ENCODE data around the gene CDH4. TPM values are rescaled to one million over a fixed set of nuclear protein-coding genes. Genes with fewer than 3 reads are reported as not detected.

The CDH4 gene
- total RNA-seq, 1 donor from 2014 or later: 3.2 TPM

DNA sequence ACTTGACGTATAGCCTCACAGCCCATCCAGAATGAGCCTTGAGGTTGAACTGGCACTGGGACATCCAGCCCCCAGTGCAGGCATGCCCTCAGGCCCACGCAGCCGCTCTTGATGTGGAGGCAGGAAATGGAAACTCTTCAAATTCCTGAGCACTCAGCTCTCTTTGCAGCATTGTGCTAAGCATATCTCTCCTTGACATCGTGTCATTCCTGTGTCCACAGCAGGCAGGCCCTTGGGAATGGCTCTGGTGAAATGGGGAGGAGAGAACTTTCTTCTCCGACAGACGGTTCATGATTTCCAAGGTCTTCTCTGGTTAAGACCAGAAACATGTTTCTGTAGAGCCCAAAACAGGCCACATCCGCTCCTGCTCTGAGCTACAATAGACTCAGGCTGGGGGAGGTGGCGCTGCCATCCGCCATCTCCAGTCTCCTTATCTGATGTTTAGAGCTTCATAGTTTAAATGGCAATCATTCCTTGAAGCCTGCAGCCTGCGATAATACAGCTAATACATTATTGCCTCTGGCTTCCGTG, 248.8 kb downstream of the CDH4 start:
- no peak overlapping the region for H3K9ac ChIP-seq (ENCODE audit: low read length)
- H2AFZ ChIP-seq (ENCODE audit: low read depth, low read length): no peak overlapping the region
- FAIRE-seq (no peak), DNase-seq (ENCODE audit: low read depth) (peak; percentile 69)
- H3K4me2 ChIP-seq (ENCODE audit: low read length): no peak overlapping the region
- Mint-ChIP-seq H3K4me1 (ENCODE audit: low read depth, unreplicated experiment) (peaks cover 22% of the 10 kb centered on the region), H3K27ac (ENCODE audit: unreplicated experiment) (peak overlapping the region; percentile 3), H3K36me3 (ENCODE audit: low read depth, unreplicated experiment) (no peaks in the 10 kb centered on the region), H3K4me3 (ENCODE audit: unreplicated experiment) (no peak overlapping the region), H3K9me3 (ENCODE audit: unreplicated experiment) (peaks cover 11% of the 10 kb centered on the region), H3K27me3 (ENCODE audit: low read depth, unreplicated experiment) (peaks cover 2% of the 10 kb centered on the region)
- H3K27me3 ChIP-seq (ENCODE audit: insufficient read depth, low read length): no peaks in the 10 kb centered on the region
- no peak overlapping the region for H3K27ac ChIP-seq (ENCODE audit: low read depth, low read length)
- no peaks in the 10 kb centered on the region for H3K9me3 ChIP-seq (ENCODE audit: insufficient read depth, low read depth, low read length)
- H3K36me3 ChIP-seq (ENCODE audit: insufficient read depth, low read length): no peaks in the 10 kb centered on the region
- no peak overlapping the region for H3K4me3 ChIP-seq (ENCODE audit: insufficient read depth, low read depth, low read length)
- H4K20me1 ChIP-seq (ENCODE audit: insufficient read depth, low read length): peaks cover 21% of the 10 kb centered on the region
- H3K4me1 ChIP-seq (ENCODE audit: insufficient read depth, low read length): peaks cover 16% of the 10 kb centered on the region
- TF ChIP-seq EZH2 (IDR thresholded peaks at IDR 0.05; ENCODE audit: insufficient read depth, low read length): no peak
- TF ChIP-seq, protein P1, sequence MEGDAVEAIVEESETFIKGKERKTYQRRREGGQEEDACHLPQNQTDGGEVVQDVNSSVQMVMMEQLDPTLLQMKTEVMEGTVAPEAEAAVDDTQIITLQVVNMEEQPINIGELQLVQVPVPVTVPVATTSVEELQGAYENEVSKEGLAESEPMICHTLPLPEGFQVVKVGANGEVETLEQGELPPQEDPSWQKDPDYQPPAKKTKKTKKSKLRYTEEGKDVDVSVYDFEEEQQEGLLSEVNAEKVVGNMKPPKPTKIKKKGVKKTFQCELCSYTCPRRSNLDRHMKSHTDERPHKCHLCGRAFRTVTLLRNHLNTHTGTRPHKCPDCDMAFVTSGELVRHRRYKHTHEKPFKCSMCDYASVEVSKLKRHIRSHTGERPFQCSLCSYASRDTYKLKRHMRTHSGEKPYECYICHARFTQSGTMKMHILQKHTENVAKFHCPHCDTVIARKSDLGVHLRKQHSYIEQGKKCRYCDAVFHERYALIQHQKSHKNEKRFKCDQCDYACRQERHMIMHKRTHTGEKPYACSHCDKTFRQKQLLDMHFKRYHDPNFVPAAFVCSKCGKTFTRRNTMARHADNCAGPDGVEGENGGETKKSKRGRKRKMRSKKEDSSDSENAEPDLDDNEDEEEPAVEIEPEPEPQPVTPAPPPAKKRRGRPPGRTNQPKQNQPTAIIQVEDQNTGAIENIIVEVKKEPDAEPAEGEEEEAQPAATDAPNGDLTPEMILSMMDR (IDR thresholded peaks at IDR 0.05; ENCODE audit: insufficient read depth, low read depth, low read length): no peak
- no peaks in the 10 kb centered on the region for H3K79me2 ChIP-seq (ENCODE audit: insufficient read depth, low read length)

DNA sequence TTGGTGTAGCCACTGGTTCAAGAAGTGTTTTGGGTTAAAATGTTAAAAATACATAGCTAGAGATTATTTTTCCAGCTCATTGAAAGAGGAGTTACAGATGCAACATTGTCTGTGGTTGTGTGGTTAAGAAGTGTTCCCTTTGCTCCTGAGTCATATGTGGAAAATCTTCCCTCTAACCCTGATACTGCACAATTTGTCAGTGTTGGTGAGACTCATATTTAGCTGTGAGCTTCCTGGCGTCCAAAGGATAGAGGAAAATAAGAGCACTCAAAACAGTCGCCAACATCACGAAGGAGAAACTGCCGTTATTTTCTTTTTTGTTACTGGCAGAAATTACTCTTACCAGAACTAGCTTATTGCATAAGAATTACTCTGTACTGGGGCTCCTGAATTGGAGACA, 250.4 kb downstream of the CDH4 start:
- Histone ChIP-seq H3K27me3 (ENCODE audit: insufficient read depth, low read length) (no peaks in the 10 kb centered on the region), H4K20me1 (ENCODE audit: insufficient read depth, low read length) (peaks cover 21% of the 10 kb centered on the region), H2AFZ (ENCODE audit: low read depth, low read length) (no peak overlapping the region), H3K4me2 (ENCODE audit: low read length) (no peak overlapping the region), H3K36me3 (ENCODE audit: insufficient read depth, low read length) (no peaks in the 10 kb centered on the region), H3K9ac (ENCODE audit: low read length) (no peak overlapping the region), H3K79me2 (ENCODE audit: insufficient read depth, low read length) (no peaks in the 10 kb centered on the region), H3K27ac (ENCODE audit: low read depth, low read length) (no peak overlapping the region), H3K4me3 (ENCODE audit: insufficient read depth, low read depth, low read length) (no peak overlapping the region), H3K4me1 (ENCODE audit: insufficient read depth, low read length) (peaks cover 16% of the 10 kb centered on the region), H3K9me3 (ENCODE audit: insufficient read depth, low read depth, low read length) (no peaks in the 10 kb centered on the region)
- peaks cover 11% of the 10 kb centered on the region for H3K9me3 Mint-ChIP-seq (ENCODE audit: unreplicated experiment)
- H3K27ac Mint-ChIP-seq (ENCODE audit: unreplicated experiment): no peak overlapping the region
- DNase-seq (ENCODE audit: low read depth): peak; percentile 65
- TF ChIP-seq, protein P1 (IDR thresholded peaks at IDR 0.05; ENCODE audit: insufficient read depth, low read depth, low read length): no peak
- TF ChIP-seq EZH2 (IDR thresholded peaks at IDR 0.05; ENCODE audit: insufficient read depth, low read length): no peak
- H3K36me3 Mint-ChIP-seq (ENCODE audit: low read depth, unreplicated experiment): no peaks in the 10 kb centered on the region
- peaks cover 22% of the 10 kb centered on the region for H3K4me1 Mint-ChIP-seq (ENCODE audit: low read depth, unreplicated experiment)
- no peak for FAIRE-seq
- no peak overlapping the region for H3K4me3 Mint-ChIP-seq (ENCODE audit: unreplicated experiment)
- H3K27me3 Mint-ChIP-seq (ENCODE audit: low read depth, unreplicated experiment): peaks cover 8% of the 10 kb centered on the region

DNA sequence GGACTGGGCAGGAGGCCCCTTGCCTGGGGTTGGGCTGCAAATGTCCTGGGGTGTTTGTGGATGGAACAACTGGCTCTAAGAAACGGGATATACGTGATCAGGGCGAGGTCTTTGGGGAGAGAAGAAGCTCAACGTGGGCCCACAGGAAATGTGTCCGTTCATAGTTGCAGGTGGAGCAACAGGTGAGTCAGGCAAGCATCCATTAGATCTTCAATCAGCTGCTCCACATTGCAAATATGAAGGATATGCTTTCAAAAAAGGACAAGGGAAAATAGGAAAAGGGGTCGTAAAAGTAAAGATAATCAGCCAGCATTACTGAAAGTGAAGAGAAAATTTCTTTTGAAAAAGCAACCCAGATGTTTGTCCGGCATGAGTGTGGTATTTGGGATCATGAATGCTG, 251.0 kb downstream of the CDH4 start:
- H3K9ac ChIP-seq (ENCODE audit: low read length): no peak overlapping the region
- peaks cover 16% of the 10 kb centered on the region for H3K4me1 ChIP-seq (ENCODE audit: insufficient read depth, low read length)
- H3K4me3 ChIP-seq (ENCODE audit: insufficient read depth, low read depth, low read length): no peak overlapping the region
- Mint-ChIP-seq H3K9me3 (ENCODE audit: unreplicated experiment) (peaks cover 11% of the 10 kb centered on the region), H3K4me1 (ENCODE audit: low read depth, unreplicated experiment) (peaks cover 22% of the 10 kb centered on the region), H3K36me3 (ENCODE audit: low read depth, unreplicated experiment) (no peaks in the 10 kb centered on the region), H3K27me3 (ENCODE audit: low read depth, unreplicated experiment) (peaks cover 15% of the 10 kb centered on the region), H3K4me3 (ENCODE audit: unreplicated experiment) (no peak overlapping the region), H3K27ac (ENCODE audit: unreplicated experiment) (no peak overlapping the region)
- H3K27ac ChIP-seq (ENCODE audit: low read depth, low read length): no peak overlapping the region
- no peaks in the 10 kb centered on the region for H3K9me3 ChIP-seq (ENCODE audit: insufficient read depth, low read depth, low read length)
- peaks cover 2% of the 10 kb centered on the region for H3K27me3 ChIP-seq (ENCODE audit: insufficient read depth, low read length)
- H3K79me2 ChIP-seq (ENCODE audit: insufficient read depth, low read length): no peaks in the 10 kb centered on the region
- peaks cover 23% of the 10 kb centered on the region for H4K20me1 ChIP-seq (ENCODE audit: insufficient read depth, low read length)
- FAIRE-seq (no peak), DNase-seq (ENCODE audit: low read depth) (no peak)
- H3K36me3 ChIP-seq (ENCODE audit: insufficient read depth, low read length): no peaks in the 10 kb centered on the region
- H2AFZ ChIP-seq (ENCODE audit: low read depth, low read length): no peak overlapping the region
- no peak for TF ChIP-seq EZH2 (IDR thresholded peaks at IDR 0.05; ENCODE audit: insufficient read depth, low read length)
- TF ChIP-seq, protein P1 (IDR thresholded peaks at IDR 0.05; ENCODE audit: insufficient read depth, low read depth, low read length): no peak
- H3K4me2 ChIP-seq (ENCODE audit: low read length): no peak overlapping the region

All from astrocyte (in vitro differentiated cells and primary cell).